ENCODE results near the gene RNF8.
"Not testable (repeated sequence)": the region's sequence is repeated elsewhere in the genome, so short reads cannot be mapped to it uniquely, and the experiment has no call there.

RNF8 gene, protein sequence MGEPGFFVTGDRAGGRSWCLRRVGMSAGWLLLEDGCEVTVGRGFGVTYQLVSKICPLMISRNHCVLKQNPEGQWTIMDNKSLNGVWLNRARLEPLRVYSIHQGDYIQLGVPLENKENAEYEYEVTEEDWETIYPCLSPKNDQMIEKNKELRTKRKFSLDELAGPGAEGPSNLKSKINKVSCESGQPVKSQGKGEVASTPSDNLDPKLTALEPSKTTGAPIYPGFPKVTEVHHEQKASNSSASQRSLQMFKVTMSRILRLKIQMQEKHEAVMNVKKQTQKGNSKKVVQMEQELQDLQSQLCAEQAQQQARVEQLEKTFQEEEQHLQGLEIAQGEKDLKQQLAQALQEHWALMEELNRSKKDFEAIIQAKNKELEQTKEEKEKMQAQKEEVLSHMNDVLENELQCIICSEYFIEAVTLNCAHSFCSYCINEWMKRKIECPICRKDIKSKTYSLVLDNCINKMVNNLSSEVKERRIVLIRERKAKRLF

DNA sequence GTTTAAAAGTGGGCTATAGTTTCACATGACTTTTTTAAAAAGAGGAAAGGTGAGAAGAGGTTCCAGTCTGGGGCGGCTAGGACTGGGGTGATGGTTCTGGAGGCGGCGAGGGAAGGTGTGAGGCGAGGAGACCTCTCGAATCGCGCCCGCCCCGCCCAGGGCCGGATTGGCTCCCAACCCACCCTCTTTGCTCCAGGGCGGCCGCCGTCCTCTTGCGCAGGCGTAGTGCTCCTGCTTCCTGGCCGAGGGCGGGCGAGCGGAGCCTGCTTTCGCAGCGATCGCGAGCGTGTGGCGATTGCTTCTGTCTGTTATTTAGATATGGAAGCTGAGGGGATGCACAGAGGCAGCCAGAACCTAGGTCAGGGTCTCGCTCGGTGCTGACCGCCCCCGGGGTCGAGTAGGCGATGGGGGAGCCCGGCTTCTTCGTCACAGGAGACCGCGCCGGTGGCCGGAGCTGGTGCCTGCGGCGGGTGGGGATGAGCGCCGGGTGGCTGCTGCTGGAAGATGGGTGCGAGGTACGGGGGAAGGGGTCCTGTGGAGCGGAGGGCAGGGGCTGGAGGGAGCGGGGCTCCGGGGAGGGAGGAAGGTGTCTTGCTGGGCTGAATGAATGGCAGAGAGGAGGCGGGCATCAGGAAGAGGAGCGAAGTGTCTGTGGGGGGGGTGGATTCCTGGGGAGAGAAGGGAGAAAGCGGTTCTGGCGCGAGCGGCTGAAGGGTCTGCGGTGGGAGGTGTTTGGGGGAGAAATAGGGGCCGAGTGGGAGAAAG lies at the start of gene RNF8:
Gene RNF8, plus strand, starts transcription at position 223 of the 765 bp plus-strand sequence. Its CDS starts 182 bp downstream, at position 405.
- peak; percentile 86 for DNase-seq

DNA sequence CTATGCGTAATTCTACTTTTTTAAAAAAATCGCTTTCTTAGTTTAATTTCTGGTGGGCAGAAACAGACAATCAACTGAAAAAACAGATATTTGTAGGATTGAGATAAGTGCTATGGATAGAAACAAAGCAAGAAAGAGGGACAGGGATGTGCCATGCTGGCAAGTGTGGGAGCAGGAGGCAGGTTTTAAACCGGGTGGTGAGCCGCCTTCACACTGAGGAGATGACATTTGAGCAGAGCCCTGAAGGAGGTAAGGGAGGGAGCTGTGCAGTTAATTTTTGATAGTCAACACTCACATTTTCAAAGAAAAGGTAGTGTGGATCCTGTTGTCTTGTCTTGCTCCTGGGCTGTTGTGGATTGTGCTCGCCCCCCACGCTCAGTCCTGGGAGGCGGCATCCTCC lies 49.0 kb upstream of the RNF8 start:
- DNase-seq = no peak

DNA sequence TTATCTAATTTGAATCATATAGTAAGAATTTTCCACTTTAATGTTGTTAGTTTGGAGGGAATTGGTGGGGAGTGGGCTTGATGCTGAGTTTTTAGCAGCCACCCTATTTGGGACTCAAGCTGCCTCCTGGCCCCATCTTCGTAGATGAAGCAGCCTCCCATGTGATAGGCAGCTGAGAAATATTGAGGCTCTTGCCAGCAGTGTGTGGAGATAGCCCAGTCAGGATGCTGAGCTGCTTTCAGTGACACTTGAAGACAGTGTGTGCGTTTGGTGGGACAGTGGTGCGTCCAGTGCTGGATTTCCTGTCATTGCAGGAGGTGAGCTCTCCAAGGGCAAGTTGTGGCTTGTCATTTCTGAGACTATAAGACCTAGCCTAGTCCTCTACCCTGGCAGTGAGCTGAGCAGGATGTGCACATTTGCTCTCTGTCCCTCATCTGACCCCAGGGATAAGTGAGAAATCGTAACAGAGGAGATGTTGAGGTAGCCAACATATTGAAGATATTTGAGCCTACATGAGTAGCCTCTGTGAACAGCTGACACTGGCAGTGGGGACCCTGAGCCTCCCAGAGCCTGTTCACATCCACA lies 47.9 kb upstream of the RNF8 start:
- no peak for DNase-seq

DNA sequence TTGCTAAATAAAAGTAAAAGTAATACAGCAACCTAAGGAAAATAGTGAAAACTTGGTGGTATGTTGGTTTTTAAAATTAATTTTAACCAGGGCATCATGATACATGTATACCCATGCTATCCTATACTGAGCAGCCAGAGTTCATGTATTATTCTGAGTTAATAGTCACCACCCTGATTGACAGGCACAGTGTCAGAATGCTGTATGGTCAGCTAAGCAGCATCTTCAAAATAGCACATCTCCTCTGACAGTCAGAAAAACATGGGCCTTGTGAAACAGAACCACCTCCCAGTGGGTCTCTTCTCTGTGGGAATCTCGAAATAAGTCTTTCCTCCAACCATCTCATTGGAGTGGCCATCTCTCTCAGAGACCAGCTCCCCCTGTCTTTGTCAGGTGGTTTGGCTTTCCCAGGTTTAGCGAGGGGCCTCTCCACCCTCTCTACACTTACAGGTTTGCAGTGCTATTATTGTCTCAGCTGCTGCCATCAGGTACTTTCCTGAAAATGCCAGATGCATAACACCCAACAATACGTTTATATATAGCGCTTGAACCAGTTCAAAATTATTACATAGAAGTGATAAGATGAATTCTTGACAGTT lies 47.1 kb upstream of the RNF8 start:
- DNase-seq = no peak

DNA sequence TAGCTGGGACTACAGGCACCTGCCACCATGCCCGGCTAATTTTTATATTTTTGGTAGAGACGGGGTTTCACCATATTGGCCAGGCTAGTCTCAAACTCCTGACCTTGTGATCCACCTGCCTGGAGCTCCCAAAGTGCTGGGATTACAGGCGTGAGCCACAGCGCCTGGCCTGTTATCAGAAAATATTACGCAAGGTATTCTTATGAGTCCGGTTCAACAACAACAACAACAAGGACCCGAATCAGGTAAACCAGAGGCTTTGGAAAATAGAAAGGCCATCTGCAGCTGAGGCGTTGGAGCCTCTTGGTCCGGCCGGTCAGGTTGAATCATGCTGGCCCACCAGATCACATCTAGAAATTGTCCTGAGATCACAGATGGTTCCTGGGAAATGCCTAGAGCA lies 46.3 kb upstream of the RNF8 start:
- not testable (repeated sequence) for DNase-seq

GRCh38 chr6:37308069-37308815 lies 45.5 kb upstream of the RNF8 start:
- no peak for DNase-seq

DNA sequence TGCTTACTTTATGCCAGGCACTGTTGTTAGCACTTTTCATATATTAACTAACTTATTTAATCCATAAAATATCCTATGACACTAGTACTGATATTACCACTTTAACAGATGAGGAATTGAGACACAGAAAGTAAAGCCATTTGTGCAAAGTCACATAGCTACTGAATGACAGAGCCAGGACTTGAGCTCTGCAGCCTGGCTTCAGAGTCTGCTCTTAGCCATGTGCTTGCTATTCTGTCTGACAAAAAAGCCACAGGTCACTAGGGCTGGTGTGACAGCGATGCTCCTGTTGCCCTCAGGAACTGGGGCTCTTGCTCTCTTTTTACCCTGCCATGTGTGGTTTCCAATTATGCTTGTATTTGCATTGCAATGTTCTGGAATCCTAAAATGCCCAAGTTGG lies 44.7 kb upstream of the RNF8 start:
- DNase-seq = no peak

DNA sequence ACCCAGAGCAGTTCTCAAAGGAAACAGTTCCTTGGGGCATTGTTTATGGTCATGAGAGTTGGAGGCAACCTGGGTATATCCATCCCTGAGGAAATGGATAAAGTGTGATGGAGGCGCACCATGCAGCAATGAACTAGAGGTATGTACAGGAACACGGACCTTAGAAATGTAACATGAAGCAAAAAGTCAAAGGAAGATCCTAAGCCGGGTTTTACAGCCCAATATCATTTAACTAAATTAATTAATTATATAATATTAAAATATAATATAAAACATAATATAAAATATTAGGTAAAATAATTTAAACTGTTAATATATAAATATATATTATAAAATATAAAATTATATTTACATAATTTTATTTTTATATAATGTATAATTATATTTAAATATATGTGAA lies 44.1 kb upstream of the RNF8 start:
- no peak for DNase-seq

DNA sequence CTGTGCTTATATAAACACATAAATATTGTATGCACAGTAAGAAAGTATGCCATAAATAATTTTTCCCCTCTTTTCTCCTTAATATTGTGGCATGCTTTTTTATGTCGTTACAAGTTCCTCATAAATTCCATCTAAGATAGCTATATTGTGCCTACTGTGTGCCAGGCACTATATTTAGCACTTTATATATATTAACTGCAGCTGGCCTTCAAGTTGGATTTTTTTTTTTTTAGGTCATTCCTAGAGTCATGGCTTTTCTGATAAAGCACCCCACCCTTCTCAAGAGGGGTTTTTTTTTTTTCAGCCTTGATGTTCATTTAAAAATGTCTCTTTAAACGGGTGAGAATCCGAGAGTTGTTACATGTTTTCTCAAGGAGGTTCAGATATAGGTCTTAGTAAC lies 42.8 kb upstream of the RNF8 start:
- peak; percentile 78 for DNase-seq

DNA sequence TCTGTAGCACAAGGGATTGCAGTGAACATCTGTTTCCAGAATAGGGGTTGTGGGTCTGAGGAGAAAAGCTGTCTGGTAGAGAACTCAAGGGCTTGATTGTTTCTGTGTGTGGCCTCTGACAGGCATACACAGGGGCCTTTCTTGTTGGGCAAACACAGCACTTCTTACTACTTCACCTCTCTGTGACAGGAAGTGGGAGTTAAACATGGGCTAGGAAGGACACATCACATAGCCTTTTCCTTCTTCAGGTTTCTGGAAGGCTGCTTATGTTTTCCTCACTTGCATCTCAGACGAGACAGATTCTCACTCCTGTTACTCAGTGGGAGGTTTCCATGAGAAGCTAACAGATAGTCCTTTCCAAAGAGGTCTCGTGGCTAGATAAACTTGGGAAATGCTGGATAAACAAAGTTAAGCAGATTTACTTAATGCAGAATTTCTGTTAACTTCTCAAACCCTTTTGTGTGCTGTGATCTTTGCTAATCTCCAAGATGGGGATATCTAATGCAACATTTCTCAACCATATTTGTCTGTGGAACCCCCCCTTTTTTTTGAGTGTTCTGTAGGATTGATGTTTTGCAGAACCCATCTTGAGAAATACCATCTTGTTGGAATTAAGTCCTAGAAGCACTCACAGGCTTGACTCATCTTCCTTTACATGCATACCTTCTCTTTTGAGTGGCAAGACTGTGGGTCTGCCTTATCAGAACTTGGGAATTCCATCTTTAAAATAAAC lies 41.9 kb upstream of the RNF8 start:
- no peak for DNase-seq

GRCh38 chr6:37313723-37314486 lies 39.9 kb upstream of the RNF8 start:
- no peak for DNase-seq

DNA sequence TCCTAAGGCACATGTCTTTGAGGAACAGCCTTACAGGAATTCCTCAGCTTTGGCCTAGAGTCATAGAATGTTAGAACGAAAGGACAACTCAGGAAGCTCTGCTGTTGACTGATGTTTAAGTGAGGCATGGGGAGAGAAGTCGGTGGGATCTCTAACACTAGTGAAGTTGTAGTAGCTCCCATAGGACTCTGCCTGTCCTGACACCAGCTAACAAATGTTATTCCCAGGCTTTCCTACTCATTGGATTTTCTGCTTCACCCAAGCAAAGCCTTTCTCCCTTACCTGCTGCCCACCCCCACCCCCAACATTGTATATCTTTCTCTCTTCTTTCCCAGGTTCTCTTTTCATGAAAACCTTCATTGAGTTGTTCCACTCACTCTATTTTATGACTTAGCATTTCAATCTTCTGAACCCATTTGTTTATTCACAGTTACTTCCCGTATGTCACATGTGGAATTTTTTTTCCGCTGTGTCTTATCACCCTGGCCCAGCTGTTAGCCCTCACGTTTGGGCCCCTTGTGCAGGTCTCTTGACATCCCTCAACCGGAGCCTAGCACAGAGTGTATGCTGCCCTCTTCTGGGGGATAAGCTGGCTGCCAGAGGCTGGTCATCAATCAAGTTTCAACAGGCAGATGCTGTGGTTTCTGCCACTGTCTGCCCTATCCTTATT lies 39.2 kb upstream of the RNF8 start:
- DNase-seq = peak; percentile 99

DNA sequence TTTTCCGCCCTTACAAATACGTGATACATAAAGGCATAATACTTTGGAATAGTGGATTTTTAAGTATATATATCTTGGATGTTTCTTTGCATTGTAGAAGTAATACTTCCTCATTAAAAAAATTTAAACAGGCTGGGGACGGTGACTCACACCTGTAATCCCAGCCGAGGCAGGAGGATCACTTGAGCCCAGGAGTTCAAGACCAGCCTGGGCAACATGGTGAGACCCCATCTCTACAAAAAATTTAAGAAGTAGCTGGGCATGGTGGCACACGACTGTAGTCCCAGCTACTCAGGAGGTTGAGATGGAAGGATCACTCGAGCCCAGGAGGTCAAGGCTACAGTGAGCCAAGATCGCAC lies 38.6 kb upstream of the RNF8 start:
- no peak for DNase-seq

GRCh38 chr6:37316071-37316470 lies 37.7 kb upstream of the RNF8 start:
- no peak for DNase-seq

DNA sequence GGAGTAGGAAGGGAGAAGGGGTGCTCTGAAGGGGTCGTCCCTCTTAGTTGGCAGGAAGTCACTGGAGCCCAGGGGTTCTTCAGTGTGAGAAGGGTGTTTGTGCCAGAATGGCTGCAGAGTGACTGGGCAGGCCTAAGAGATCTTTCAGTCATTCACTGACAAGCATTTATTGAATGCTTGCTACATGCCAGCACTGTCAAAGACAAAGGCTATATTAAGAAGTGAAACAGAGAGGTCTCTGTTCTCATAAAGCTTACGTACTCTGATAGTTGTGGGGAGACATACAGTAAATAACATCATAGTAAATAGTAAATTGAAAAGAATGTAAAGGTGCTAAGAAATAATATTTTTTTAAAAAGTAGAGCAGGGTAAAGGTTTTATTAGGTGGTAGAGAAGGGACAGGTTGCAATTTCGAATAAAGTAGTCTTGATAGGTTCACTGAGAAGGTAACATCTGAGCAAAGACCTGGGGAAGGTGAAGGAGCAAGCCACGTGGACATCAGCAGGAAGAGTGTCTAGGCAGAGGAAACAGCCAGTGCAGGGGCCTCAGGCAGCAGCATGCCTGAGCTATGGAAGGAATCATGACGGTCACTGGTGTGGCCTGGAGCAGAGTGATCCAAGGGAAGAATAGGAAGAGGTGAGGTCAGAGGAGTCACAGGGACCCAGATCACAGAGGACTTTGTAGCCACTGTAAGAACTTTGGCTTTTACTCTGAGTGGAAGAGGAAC lies 36.3 kb upstream of the RNF8 start:
- DNase-seq = no peak

- DNase-seq = no peak
Observed at GRCh38 chr6:37319156-37319555, 34.6 kb upstream of the RNF8 start.

GRCh38 chr6:37319856-37320480 lies 33.8 kb upstream of the RNF8 start:
- DNase-seq = no peak

- DNase-seq = no peak
Observed at GRCh38 chr6:37320646-37321045, 33.1 kb upstream of the RNF8 start.

DNA sequence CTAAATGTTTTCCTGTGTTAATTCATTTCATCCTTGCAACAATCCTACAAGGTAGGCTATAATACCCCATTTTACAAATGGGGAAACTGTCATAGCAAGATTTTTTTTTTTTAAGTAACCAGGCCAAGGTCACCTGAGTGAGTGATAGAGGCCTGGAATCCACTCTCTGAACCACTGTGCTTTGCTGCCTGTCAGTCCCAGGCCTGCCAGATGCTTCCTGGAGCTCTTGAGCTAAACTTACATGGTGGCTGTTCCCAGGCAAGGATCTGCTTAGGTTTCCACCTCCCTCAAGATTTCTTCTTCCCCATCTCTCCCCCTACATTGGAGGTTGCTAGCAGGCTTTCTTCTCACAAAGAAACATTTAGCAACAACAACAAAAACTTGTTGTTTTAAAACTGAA lies 32.7 kb upstream of the RNF8 start:
- no peak for DNase-seq
